H1 (cell line): ENCODE data around the gene SLMAP. TPM values are rescaled to one million over a fixed set of nuclear protein-coding genes. Genes with fewer than 3 reads are reported as not detected.

Experiments
- ASH2L ChIP-seq: fragments of 200-600, 300-600 bp; sonication (generic); IDR thresholded peaks from one replicate; pipeline ENCODE4 v1.7.1; 2017; ENCODE audit warnings: low read length
- EGR1 ChIP-seq: IDR thresholded peaks from 2 replicates; pipeline ENCODE4 v1.6.1; 2011; ENCODE audit warnings: low read depth, low read length, borderline replicate concordance
- HDAC2 ChIP-seq, 2 experiments: fragments of 300-600 bp in 1 of 2; sonication (generic) in 1 of 2; IDR thresholded peaks; 2 replicates each; pipeline ENCODE4 v1.6.1; 2011 to 2012; ENCODE audit warnings: low read depth in 2 of 2, low read length in 2 of 2, mild to moderate bottlenecking in 2 of 2, moderate library complexity in 2 of 2, borderline replicate concordance in 1 of 2, inconsistent platforms in 1 of 2
- KDM4A ChIP-seq: IDR thresholded peaks from one replicate; pipeline ENCODE4 v1.7.1; 2012; ENCODE audit warnings: low read depth, mild to moderate bottlenecking, moderate library complexity, low read length, inconsistent platforms; ENCODE audit not compliant: severe bottlenecking
- POLR2AphosphoS5 ChIP-seq: IDR thresholded peaks from 2 replicates; pipeline ENCODE4 v1.6.1; 2011; ENCODE audit warnings: low read depth, low read length
- POU5F1 ChIP-seq: IDR thresholded peaks from 2 replicates; pipeline ENCODE4 v1.6.1; 2011; ENCODE audit warnings: low read depth, mild to moderate bottlenecking, low read length, moderate library complexity
- SRF ChIP-seq: IDR thresholded peaks from 2 replicates; pipeline ENCODE4 v1.6.1; 2011; ENCODE audit warnings: mild to moderate bottlenecking, low read depth, low read length, moderate library complexity
- TCF12 ChIP-seq: IDR thresholded peaks from 2 replicates; pipeline ENCODE4 v1.6.1; 2011; ENCODE audit warnings: low read depth, mild to moderate bottlenecking, low read length
- polyA plus RNA-seq, 7 experiments: library from polyadenylated mRNA; depleted of rRNA in 3 of 7; stranded (reverse) in 5 of 7; unstranded in 2 of 7; fragments of >200 nt in 5 of 7; fragments of 200-250 nt in 2 of 7; gene quantifications; 1 replicate in 5 of 7; 2 replicates in 1 of 7; 4 replicates in 1 of 7; pipeline versions ENCODE4 v1.2.1 to v1.2.3, GENCODE V29; 2011 to 2013; ENCODE audit warnings: missing spikeins in 2 of 7, mixed read lengths in 2 of 7
- total RNA-seq: library from RNA; stranded (reverse); fragmentation: NEBNext Ultra II Directional; extraction: Animal tissue kit (Norgen Biotek cat#: 25700); gene quantifications from 2 replicates; pipeline ENCODE4 v1.2.1, GENCODE V29; 2021

SLMAP gene
- total and polyA plus RNA-seq, 2 of the 8 experiments (the other 6 are each of a cell fraction or from before 2014, with no cell fraction given): 13.6 to 70.4 TPM

- TF ChIP-seq HDAC2 (IDR thresholded peaks at IDR 0.05; ENCODE audit: borderline replicate concordance in 1 of 2, low read depth in 2 of 2, low read length in 2 of 2) (no peak), TCF12 (no peak), EGR1 (no peak), KDM4A (no peak), POLR2AphosphoS5 (no peak), POU5F1 (no peak), ASH2L (no peak), SRF (no peak)
- TF ChIP-seq, all 59 proteins: peak for 0
Observed at GRCh38 chr3:57862894-57863293, 106.8 kb downstream of the SLMAP start (continued).
